Right renal cortex interstitium (tissue), 3 donors: ENCODE results near the gene EIPR1. TPM values are rescaled to one million over a fixed set of nuclear protein-coding genes. Genes with fewer than 3 reads are reported as not detected.

Experiments used
- DNase-seq, 3 donors: peaks; one replicate each; pipeline ENCODE4 v3.0.0-alpha.2; 2013; ENCODE audit warnings: low read depth in 3 of 3, low spot score in 2 of 3
- polyA plus RNA-seq, 3 donors: library from polyadenylated mRNA; unstranded; fragments of 120-200 nt; gene quantifications; one replicate each; pipeline ENCODE4 v1.2.1, GENCODE V29; 2013; ENCODE audit not compliant: insufficient read length in 3 of 3

Gene EIPR1
- polyA plus RNA-seq, 3 donors, result 24.4 to 25.7 (median 25.2) TPM

DNA sequence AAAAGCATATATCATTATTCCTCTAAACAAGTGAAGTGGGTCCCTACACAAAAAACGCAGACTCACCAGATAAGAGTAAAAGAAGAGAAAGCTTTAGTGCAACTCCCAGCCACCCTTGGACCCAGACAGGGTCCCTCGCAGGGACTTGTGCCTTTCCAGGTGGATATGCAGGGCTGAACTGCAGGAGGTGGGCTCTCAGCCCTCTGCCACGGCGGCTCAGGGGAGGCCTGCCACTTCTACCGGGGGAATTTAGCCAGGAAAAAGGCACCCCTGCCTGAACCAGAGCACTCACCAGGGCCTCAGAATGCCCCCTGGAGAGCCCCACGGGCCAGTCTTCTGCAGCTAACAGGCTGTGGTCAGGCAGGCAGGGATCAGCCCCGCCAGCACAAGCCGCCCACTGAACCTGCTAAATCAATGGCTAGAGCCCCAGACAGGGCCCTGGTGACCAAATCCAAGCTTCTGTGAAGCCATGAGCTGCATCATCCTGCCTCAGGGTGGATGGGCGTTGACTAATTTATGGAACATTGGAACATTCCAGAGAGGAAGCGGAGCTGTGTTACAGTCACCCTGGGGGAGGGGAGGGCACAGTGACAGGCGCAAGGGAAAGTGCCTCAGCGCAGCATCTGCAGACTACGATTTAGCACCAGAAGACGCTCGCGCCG, 209.3 kb downstream of the EIPR1 start:
- no peak for DNase-seq

DNA sequence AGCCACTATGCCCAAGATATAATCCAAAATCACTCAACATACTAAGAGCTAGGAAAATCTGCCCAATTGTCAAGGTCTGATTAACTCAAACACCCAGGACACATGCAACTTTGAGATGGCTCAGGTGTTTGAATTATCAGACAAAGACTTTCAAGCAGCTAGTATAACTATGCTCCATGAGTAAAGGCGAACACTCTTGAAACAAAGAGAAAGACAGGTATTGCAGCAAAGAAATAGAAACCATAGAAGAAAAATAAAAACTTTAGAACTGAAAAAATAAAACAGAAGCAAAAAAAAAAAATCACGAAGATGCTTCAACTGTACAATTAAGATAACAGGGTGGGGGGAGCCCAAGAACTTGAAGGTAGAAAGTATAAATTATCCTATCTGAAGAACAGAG, 214.2 kb downstream of the EIPR1 start:
- no peak for DNase-seq

DNA sequence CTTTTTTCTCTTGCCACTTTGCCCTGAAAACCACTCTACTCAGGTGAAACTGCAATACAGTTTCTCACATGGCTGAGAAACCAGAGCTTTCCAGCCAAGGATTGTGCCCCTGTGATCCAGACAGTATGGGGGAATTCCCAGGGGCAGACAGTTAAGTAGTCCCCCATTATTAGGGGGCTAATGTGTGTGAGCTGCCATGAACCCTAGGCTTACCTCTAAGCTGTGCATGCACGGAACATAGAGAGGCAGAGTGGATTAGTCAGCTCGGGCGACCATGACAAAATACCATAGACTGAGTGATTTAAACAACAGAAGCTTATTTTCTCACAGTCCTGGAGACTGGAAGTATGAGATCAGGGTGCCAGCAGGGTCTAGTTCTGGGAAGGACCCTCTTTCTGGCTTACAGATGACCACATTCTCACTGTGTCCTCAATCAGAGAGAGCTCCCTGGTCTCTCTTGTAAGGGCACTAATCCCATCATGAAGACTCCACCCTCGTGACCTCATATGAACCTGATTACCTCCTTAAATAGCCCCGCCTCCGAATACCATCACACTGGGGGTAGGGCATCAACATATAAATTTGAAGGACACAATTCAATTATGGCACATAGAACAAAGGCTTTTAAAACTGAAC, 215.1 kb downstream of the EIPR1 start:
- no peak for DNase-seq

GRCh38 chr2:3160751-3161330, 216.8 kb downstream of the EIPR1 start:
- no peak for DNase-seq

DNA sequence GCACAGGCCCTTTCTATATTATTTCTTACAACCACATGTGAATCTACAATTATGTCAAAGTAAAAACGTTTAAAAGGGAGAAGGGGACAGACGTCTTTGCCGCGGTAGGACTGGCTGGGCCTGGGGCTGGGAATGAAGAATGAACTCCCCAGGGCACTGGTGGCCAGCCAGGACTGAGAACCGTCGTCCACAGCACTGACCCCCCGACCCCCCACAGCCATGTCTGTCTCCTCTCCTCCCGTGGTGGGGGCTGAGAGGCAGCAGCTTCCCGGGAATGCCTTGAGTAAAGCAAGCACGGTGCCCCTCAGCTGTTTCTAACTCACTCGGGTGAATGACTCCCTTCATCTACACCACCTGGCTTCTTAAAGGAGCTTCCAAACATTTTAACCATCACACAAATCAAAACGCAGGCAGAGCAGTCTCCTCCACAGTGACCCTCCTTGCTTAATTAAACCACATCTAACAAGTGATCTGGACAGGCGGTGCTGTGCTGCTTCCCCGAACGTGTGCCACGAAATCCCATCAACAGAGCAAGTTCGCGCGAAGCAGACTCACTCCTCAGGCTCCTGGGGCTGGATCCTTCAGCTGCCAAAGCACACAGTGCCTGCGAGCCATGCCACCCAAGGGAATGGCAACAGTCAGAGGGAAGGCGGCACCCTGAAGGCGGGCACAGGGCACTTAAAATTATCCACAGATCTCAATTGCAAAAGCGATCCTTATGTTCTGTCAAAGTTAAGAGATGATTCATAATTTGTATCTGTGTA, 217.7 kb downstream of the EIPR1 start:
- DNase-seq, result no peak

GRCh38 chr2:3154700-3155099, 222.9 kb downstream of the EIPR1 start:
- DNase-seq, result no peak

DNA sequence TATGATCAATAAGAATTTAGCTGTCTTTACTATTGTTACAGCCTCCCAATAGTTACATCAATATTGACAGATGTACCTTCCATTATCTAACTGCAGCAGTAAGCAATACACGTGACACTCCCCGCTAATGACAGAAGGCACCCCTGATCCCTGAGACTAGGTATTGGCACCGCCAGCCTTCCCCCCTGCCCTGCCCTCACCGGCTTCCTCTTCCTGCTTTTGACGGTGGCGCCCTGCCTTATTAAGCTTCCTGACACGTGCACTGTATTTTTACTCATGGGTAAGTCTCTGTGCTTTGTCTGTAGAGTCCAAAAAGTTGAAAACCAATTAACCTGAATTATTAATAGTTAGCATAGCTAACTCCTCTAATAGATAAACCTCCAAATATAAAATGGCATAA, 223.5 kb downstream of the EIPR1 start:
- no peak for DNase-seq

GRCh38 chr2:3151153-3151918, 226.3 kb downstream of the EIPR1 start:
- no peak for DNase-seq

DNA sequence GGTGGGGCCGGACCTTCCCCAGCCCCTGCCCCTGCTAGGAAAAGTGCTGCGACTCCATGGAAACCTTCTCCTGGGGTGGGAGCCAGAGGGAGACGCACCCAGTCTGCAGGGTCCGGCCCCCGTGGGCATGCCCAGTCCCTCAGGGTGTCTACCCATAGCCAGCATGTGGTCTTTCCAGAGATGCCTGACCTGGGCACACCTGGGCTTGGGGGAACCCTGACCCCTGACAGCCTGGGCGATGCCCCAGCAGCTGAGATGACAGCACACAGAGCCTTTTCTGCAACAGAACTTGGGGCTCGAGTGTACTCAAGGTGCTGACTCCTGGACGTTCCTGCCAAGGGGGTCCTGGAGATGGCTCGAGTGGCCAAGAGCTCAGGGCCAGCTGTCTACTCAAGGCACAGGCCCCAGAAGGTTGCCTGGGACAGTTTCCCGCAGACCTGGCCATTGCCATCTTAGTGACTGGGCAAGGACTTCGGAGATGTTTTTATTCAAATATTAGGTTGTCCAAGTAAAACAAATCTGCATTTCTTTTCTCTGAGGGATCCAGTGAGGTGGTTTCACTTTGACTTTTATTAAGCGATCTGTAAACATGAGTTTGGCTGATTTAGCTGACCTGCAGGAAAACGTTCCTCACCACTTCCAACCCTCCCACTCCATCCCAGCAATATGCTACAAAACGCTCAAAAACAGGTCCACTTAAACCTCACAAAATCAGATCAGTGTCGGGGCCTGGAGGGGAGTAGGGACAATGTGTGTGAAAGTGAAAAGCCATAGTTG, 228.0 kb downstream of the EIPR1 start:
- no peak for DNase-seq

DNA sequence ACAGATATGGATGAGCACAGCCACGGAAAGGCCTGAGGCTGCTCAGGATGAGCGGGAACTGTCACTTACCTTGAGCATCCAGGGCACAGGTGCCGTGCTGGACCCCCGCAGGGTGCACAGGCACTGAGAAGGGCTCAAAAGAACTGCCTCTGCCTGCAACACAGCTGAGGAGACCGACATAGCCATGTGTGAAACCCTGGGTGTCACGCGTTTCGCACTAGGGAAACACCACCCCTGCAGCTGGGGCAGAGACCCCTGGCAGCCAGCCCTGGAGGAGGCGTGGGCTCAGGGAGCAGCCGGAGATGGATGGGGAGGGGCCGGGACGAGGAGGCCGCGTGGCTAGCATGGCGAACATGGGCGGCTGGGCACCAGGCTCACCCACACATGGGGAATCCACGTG, 228.9 kb downstream of the EIPR1 start:
- DNase-seq, result no peak

DNA sequence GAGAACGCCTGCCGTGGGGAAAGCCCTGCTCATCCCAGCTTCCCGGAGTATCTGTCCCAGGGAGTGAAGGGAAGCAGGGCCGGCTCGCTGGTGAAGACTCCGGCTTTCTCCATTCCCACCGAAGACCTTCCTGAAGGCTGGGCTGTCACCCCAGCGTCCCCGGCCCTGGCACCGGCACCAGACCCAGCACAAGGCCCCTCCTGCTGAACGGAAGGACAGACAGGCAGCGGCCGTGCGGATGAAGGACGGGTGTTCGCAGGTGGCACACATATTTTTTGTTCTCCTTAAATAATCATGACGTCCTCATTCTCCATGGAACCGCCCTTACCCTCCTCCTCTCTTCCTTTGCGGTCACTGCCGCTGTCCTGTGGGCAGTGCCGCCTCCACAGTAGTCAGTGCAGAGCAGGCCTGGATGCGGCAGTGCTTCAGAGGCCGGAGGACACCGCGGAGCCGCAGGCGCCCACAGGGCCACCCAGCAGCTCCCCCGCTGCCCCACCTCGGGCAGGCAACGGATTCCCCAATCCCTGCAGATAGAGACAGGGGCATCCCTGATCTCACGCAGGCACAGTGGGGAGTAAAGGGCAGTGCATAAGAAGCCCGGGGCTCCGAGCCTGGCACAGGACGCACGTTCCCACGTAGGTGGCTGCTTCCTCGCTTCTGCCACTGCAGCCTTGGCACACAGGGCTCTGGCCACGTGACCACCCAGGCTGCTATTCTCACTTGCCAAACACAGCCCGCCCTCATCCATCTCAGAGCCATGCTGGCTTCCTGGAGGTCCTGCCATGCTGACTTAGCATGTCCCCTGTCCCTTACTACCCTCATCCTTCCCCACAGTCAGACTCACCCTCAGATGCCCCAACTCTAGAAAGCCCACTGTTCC, 229.7 kb downstream of the EIPR1 start:
- DNase-seq, result no peak

DNA sequence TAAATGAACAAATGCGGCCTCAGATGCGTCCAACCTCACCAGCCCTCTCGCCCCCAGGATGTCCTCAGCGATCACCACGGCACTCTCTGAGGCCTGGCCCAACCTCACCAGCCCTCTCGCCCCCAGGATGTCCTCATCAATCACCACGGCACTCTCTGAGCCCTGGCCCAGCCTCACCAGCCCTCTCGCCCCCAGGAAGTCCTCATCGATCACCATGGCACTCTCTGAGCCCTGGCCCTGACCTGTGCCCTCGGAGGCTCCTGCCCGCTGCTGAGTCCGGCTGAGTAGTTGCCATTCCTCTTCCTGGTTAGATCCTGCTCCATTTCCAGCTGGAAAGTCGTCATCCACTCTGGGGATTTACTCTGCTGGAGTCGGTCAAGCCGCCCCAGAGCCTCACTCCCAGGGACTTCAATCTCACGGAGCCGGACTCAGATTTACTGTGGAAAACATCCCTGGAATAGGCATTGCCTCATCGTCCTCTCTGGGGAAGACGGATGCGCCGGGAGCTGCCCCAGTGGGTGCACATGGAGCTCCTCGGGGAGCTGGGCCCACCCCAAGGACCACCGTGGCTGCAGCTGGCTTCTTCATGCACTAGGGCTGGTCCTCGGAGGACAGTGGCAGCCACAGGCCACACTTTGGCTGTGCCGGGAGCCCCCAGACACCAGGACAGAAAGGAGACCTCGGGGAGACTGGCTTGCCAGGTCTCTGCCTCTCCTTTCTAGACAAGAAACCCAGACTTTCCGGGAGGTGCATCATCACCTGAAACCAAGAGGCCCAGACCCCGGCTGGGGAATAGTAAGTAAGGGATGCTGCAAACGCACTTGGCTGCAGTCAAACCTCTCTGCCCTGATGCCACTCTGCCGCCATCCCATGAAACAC, 230.6 kb downstream of the EIPR1 start:
- no peak for DNase-seq

GRCh38 chr2:3146175-3146574, 231.4 kb downstream of the EIPR1 start:
- DNase-seq, result no peak

DNA sequence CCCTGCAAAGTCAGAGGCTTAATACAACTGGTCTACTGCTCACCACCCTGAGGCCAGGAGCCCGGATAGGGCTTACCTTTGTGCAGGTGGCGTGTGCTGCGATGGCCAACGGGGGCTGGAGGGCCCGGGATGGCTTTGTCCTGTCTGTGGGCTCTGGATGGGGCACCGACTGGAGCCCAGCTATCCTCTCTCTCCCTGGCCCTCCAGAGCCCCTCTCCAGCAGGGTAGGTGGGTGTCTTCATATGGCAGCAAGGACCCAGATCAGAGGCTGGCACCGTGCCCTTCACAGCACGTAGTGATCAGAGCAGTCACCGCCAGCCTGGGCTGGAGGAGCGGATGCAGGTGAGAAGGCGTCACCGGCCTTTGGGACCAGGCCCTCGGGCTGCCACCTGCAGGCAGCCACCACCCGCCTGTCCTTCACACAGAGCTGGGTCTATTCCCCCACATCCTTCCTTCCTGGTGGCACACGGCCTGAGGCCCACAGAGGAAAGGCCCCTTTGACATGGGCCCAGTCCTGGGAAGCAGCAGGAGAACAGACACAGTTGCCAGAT, 232.1 kb downstream of the EIPR1 start:
- no peak for DNase-seq

GRCh38 chr2:3144856-3145255, 232.8 kb downstream of the EIPR1 start:
- no peak for DNase-seq

GRCh38 chr2:3143602-3144001, 234.0 kb downstream of the EIPR1 start:
- DNase-seq, result no peak

DNA sequence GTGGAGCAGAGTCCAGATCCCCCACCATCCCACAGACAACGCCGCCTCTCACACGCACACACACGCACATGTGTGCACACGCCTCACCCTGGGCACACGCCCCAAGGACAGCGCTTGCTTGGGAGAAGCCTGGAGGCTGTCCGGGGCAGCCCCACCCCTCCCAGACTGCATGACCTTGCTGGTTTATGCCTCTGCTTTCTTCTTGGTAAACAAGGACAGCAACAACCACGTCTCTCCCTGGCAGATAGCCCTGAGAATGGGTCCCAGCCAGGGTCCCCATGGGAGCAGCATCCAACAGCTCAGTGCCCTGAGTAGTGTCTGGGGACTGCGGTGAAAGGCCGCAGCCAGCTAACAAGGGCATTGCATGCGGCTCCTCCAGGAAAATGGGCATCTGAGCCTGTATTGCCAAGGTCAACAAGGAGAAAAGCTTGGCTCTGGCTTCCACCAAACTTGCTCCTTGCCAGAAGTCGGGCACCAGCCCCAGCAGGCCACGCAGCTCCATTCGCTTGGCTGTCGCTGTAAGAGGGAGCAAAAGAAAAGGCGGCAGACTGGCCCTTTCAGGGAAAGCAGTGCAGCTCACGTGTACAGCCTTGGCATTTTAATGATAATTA, 234.6 kb downstream of the EIPR1 start:
- no peak for DNase-seq
